ENCODE data around the gene KCND3.

Gene KCND3

GRCh38 chr1:111876631-111877030 is 112.8 kb downstream of the KCND3 start:
- Histone ChIP-seq H3K36me3 (no peaks in the 10 kb centered on the region), H3K4me1 (ENCODE audit: control insufficient read depth in 1 of 2, insufficient read depth in 1 of 2, low read depth in 1 of 2, low read length in 1 of 2) (no peaks in the 10 kb centered on the region), H3K27ac (no peak overlapping the region), H3K9me3 (no peaks in the 10 kb centered on the region), H3K27me3 (peaks cover 38% of the 10 kb centered on the region), H3K4me3 (ENCODE audit: low read depth in 1 of 2, low read length in 1 of 2) (no peak overlapping the region)
- no peak for TF ChIP-seq CTCF (IDR thresholded peaks at IDR 0.05)

- no peak for TF ChIP-seq CTCF (IDR thresholded peaks at IDR 0.05)
- Histone ChIP-seq H3K36me3 (no peaks in the 10 kb centered on the region), H3K27ac (no peak overlapping the region)
These were observed 113.8 kb downstream of the KCND3 start for GRCh38 chr1:111875640-111876039.

GRCh38 chr1:111873460-111874030 is 115.9 kb downstream of the KCND3 start:
- Histone ChIP-seq H3K27me3 (peaks cover 52% of the 10 kb centered on the region), H3K36me3 (no peaks in the 10 kb centered on the region), H3K9me3 (no peaks in the 10 kb centered on the region), H3K4me1 (ENCODE audit: control insufficient read depth in 1 of 2, insufficient read depth in 1 of 2, low read depth in 1 of 2, low read length in 1 of 2) (no peaks in the 10 kb centered on the region), H3K4me3 (ENCODE audit: low read depth in 1 of 2, low read length in 1 of 2) (no peak overlapping the region), H3K27ac (no peak overlapping the region)
- no peak for TF ChIP-seq CTCF (IDR thresholded peaks at IDR 0.05)

More at GRCh38 chr1:111875640-111876039, 113.8 kb downstream of the KCND3 start:
- H3K4me3 ChIP-seq (ENCODE audit: low read depth in 1 of 2, low read length in 1 of 2): no peak overlapping the region
- H3K27me3 ChIP-seq: peaks cover 42% of the 10 kb centered on the region
- no peaks in the 10 kb centered on the region for H3K4me1 ChIP-seq (ENCODE audit: control insufficient read depth in 1 of 2, insufficient read depth in 1 of 2, low read depth in 1 of 2, low read length in 1 of 2)
- no peaks in the 10 kb centered on the region for H3K9me3 ChIP-seq

- Histone ChIP-seq H3K4me3 (ENCODE audit: low read depth in 1 of 2, low read length in 1 of 2) (no peak overlapping the region), H3K9me3 (no peaks in the 10 kb centered on the region), H3K27me3 (peaks cover 50% of the 10 kb centered on the region), H3K4me1 (ENCODE audit: control insufficient read depth in 1 of 2, insufficient read depth in 1 of 2, low read depth in 1 of 2, low read length in 1 of 2) (no peaks in the 10 kb centered on the region), H3K36me3 (no peaks in the 10 kb centered on the region), H3K27ac (no peak overlapping the region)
- no peak for TF ChIP-seq CTCF (IDR thresholded peaks at IDR 0.05)
These were observed 119.3 kb downstream of the KCND3 start for GRCh38 chr1:111870181-111870580.

DNA sequence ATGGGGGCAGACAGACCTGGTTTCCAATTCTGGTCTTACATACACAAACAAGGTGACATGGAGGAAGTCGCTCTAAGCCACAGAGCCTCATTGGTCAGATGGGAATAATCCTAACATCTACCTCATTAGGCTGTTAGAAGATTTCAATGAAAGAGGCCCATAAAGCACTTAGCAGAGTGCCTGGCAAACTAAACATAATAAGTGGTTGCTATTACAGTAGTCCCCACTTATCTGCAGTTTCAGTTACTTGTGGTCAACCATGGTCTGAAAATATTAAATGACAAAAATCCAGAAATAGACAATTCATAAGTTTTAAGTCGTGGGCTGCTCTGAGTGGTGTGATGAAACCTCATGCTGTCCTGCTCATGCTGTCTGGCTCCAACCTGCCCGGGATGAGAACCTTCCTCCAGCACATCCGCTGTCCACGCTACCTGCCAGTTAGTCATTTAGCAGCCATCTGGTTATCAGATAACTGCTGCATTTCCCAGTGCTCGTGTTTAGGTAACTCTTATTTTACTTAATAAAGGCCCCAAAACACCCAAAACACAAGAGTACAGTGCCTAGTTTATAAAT is 121.5 kb downstream of the KCND3 start:
- H3K4me3 ChIP-seq (ENCODE audit: low read depth in 1 of 2, low read length in 1 of 2): no peak overlapping the region
- H3K27me3 ChIP-seq: peaks cover 43% of the 10 kb centered on the region
- TF ChIP-seq CTCF (IDR thresholded peaks at IDR 0.05): no peak
- no peaks in the 10 kb centered on the region for H3K36me3 ChIP-seq
- no peaks in the 10 kb centered on the region for H3K9me3 ChIP-seq
- no peaks in the 10 kb centered on the region for H3K4me1 ChIP-seq (ENCODE audit: control insufficient read depth in 1 of 2, insufficient read depth in 1 of 2, low read depth in 1 of 2, low read length in 1 of 2)
- H3K27ac ChIP-seq: no peak overlapping the region

Data from neutrophil (primary cell).